ENCODE data around the gene RNU6-1.

Gene RNU6-1

GRCh38 chr15:67822537-67823313, 17.1 kb downstream of the RNU6-1 start:
- Histone ChIP-seq H3K36me3 (ENCODE audit: control insufficient read depth, insufficient read depth, low read length) (no peaks in the 10 kb centered on the region; the same call in 1 of the 2 replicates), H3K4me3 (ENCODE audit: low read length) (no peak overlapping the region; the same call in 1 of the 2 replicates), H3K4me1 (ENCODE audit: control insufficient read depth, insufficient read depth, low read length) (peaks cover 8% of the 10 kb centered on the region), H3K27me3 (ENCODE audit: control insufficient read depth, insufficient read depth, low read length) (peaks cover 92% of the 10 kb centered on the region), H3K27ac (ENCODE audit: low read length) (no peak overlapping the region), H3K9me3 (ENCODE audit: control insufficient read depth, insufficient read depth, low read length) (no peaks in the 10 kb centered on the region)
- WGBS (ENCODE audit: insufficient coverage, insufficient read length), result no CpG with 5 or more reads among the region's 46 CpGs
- DNase-seq (ENCODE audit: low read depth, low spot score), result no peak

DNA sequence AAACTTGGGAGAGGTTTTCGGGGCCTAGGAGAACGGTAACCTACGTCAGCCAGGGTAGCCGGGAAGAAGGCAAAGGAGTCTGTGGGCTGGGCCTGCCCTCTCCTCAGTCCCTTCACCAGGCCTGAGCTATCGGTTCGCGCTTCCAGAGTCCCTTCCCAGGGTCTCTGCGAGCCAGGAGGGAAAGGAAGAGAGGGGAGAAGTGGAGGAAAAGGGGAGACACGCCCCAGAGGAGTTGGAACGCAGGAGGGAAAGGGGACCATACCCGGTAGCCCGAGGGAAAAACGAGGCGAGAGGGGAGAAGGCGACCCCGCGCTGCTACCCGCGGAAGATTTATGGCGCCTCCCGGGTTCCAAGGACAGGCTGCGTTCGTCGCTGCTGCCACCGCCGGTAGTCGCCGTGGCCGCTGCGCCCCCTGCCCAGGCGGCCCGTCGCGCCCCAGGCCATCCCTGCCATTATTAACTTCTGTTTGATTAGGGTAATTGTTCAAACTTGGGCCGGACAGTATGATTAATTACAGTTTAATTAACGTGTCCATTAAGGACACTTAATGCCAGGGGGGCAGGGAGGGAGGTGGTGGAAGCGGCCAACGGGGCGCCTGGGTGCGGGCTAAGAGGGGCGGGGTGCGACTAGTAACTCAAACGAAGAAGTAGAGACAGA, 17.9 kb downstream of the RNU6-1 start:
- Histone ChIP-seq H3K9me3 (ENCODE audit: control insufficient read depth, insufficient read depth, low read length) (no peaks in the 10 kb centered on the region), H3K27me3 (ENCODE audit: control insufficient read depth, insufficient read depth, low read length) (peaks cover 85% of the 10 kb centered on the region), H3K36me3 (ENCODE audit: control insufficient read depth, insufficient read depth, low read length) (no peaks in the 10 kb centered on the region; the same call in 1 of the 2 replicates), H3K4me1 (ENCODE audit: control insufficient read depth, insufficient read depth, low read length) (peaks cover 8% of the 10 kb centered on the region), H3K27ac (ENCODE audit: low read length) (no peak overlapping the region), H3K4me3 (ENCODE audit: low read length) (no peak overlapping the region)
- no peak for DNase-seq (ENCODE audit: low read depth, low spot score)
- no CpG with 5 or more reads among the region's 43 CpGs for WGBS (ENCODE audit: insufficient coverage, insufficient read length)

- H3K4me1 ChIP-seq (ENCODE audit: control insufficient read depth, insufficient read depth, low read length), result peaks cover 5% of the 10 kb centered on the region
- no peak overlapping the region for H3K27ac ChIP-seq (ENCODE audit: low read length)
- no peak for DNase-seq (ENCODE audit: low read depth, low spot score)
- H3K36me3 ChIP-seq (ENCODE audit: control insufficient read depth, insufficient read depth, low read length), result no peaks in the 10 kb centered on the region; the same call in 1 of the 2 replicates
- no CpG with 5 or more reads among the region's 39 CpGs for WGBS (ENCODE audit: insufficient coverage, insufficient read length)
- peaks cover 78% of the 10 kb centered on the region for H3K27me3 ChIP-seq (ENCODE audit: control insufficient read depth, insufficient read depth, low read length)
- no peak overlapping the region for H3K4me3 ChIP-seq (ENCODE audit: low read length)
- no peaks in the 10 kb centered on the region for H3K9me3 ChIP-seq (ENCODE audit: control insufficient read depth, insufficient read depth, low read length)
These were observed 18.7 kb downstream of the RNU6-1 start for GRCh38 chr15:67820992-67821783.

DNA sequence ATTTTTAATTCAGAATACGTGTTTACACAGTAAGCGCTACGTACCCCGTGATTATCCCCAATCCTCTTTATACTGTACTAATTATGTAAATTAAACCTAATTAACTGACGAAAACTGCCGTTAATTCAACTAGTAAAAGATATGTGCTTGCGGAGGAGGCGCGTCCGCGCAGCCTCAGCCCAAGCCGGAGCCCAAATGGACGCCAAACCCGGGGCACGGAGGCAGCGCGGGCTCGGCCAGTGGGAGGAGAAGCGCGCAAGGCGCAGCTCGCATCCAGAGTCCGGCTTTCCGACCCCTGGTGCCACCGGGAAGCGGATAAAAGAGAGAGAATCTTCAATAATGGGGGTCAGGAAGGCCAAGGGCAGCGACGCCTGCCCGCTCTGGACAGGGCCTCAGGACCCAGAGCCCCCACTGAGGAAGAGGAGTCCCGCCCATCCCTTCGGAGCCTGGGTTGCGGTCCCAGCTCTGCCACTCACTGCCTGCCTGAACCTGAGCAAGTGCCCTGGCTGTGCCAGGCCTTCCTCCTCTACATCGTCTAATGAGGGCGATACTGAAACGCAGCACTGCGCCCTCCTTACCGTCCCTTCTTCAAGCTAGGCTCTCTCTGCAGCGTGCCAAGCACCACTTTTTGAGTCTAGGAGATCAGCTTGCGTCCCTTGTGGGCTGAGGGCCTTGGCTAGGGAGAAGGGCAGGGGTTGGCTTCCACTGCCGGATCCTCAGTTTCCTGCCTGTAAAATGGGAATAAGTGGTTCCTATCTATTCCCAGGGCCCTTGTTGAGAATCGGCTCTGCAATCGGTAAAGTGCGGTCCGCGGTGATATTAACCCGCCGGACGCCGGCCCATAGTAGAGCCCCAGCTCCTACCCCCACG, 19.5 kb downstream of the RNU6-1 start:
- no CpG with 5 or more reads among the region's 50 CpGs for WGBS (ENCODE audit: insufficient coverage, insufficient read length)
- no peaks in the 10 kb centered on the region for H3K9me3 ChIP-seq (ENCODE audit: control insufficient read depth, insufficient read depth, low read length)
- H3K36me3 ChIP-seq (ENCODE audit: control insufficient read depth, insufficient read depth, low read length), result no peaks in the 10 kb centered on the region
- peaks cover 2% of the 10 kb centered on the region; the same call in 1 of the 2 replicates for H3K4me1 ChIP-seq (ENCODE audit: control insufficient read depth, insufficient read depth, low read length)
- H3K27ac ChIP-seq (ENCODE audit: low read length), result no peak overlapping the region
- no peak for DNase-seq (ENCODE audit: low read depth, low spot score)
- H3K4me3 ChIP-seq (ENCODE audit: low read length), result no peak overlapping the region
- peaks cover 70% of the 10 kb centered on the region for H3K27me3 ChIP-seq (ENCODE audit: control insufficient read depth, insufficient read depth, low read length)

DNA sequence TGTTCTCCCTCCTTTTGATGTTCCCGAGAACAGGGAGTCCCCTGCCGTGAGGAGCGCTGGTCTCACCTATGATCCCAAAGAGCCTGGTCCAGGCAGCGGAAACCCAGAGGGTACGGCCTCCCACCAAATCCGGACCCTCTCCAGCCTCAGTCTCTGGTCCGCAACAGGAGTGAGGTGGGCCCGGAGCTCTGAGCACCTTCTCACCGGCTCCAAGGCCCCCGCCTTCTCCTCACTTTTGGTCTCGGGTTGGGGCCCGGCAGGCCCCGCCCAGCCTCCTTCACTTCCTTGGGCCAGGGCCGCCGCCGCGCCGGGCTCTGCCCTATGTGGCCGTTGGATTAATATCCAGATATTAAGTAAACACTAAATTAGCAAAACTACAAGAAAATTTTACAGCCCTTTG, 20.2 kb downstream of the RNU6-1 start:
- peaks cover 64% of the 10 kb centered on the region for H3K27me3 ChIP-seq (ENCODE audit: control insufficient read depth, insufficient read depth, low read length)
- H3K36me3 ChIP-seq (ENCODE audit: control insufficient read depth, insufficient read depth, low read length), result no peaks in the 10 kb centered on the region
- peaks cover 2% of the 10 kb centered on the region; the same call in 1 of the 2 replicates for H3K4me1 ChIP-seq (ENCODE audit: control insufficient read depth, insufficient read depth, low read length)
- no peak overlapping the region for H3K4me3 ChIP-seq (ENCODE audit: low read length)
- WGBS (ENCODE audit: insufficient coverage, insufficient read length), result no CpG with 5 or more reads among the region's 19 CpGs
- H3K9me3 ChIP-seq (ENCODE audit: control insufficient read depth, insufficient read depth, low read length), result no peaks in the 10 kb centered on the region
- H3K27ac ChIP-seq (ENCODE audit: low read length), result no peak overlapping the region
- DNase-seq (ENCODE audit: low read depth, low spot score), result no peak

- Histone ChIP-seq H3K4me3 (ENCODE audit: low read length) (no peak overlapping the region), H3K36me3 (ENCODE audit: control insufficient read depth, insufficient read depth, low read length) (no peaks in the 10 kb centered on the region), H3K27me3 (ENCODE audit: control insufficient read depth, insufficient read depth, low read length) (peaks cover 52% of the 10 kb centered on the region), H3K9me3 (ENCODE audit: control insufficient read depth, insufficient read depth, low read length) (no peaks in the 10 kb centered on the region), H3K27ac (ENCODE audit: low read length) (no peak overlapping the region), H3K4me1 (ENCODE audit: control insufficient read depth, insufficient read depth, low read length) (no peaks in the 10 kb centered on the region; the same call in 1 of the 2 replicates)
- no CpG with 5 or more reads among the region's 3 CpGs for WGBS (ENCODE audit: insufficient coverage, insufficient read length)
- DNase-seq (ENCODE audit: low read depth, low spot score), result no peak
These were observed 21.4 kb downstream of the RNU6-1 start for GRCh38 chr15:67818464-67818863.

- Histone ChIP-seq H3K27ac (ENCODE audit: low read length) (no peak overlapping the region), H3K4me3 (ENCODE audit: low read length) (no peak overlapping the region), H3K4me1 (ENCODE audit: control insufficient read depth, insufficient read depth, low read length) (peaks cover 2% of the 10 kb centered on the region), H3K9me3 (ENCODE audit: control insufficient read depth, insufficient read depth, low read length) (no peaks in the 10 kb centered on the region), H3K36me3 (ENCODE audit: control insufficient read depth, insufficient read depth, low read length) (no peaks in the 10 kb centered on the region), H3K27me3 (ENCODE audit: control insufficient read depth, insufficient read depth, low read length) (peaks cover 36% of the 10 kb centered on the region)
- no peak for DNase-seq (ENCODE audit: low read depth, low spot score)
- WGBS (ENCODE audit: insufficient coverage, insufficient read length), result no CpG with 5 or more reads among the region's 3 CpGs
These were observed 23.2 kb downstream of the RNU6-1 start for GRCh38 chr15:67816668-67817067.

DNA sequence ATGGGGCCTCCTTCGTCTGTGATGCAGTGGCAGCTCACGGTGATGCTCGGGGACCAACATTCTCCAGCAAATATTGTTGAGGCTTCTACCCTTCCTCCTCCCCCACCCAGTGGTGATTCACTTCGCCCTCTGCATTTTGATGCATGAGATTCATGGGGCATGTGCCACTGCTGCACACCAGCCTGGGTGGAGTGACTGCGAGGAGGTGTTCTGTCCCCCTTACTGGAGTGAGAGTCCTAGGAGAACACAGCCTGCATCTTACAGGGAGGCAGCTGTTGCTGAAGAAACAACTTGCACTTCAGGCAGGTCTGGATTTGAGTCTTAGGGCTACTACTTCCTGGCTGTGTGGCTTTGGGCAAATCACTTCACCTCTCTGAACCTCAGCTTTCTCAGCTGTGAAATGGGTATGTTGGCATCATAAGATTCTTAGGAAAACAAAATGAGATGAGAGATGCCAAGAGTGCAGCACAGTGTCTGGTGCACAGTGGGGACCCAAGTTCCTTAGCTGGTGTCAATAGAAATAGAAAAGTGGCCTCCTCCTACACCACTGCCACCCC, 24.7 kb downstream of the RNU6-1 start:
- no peaks in the 10 kb centered on the region for H3K9me3 ChIP-seq (ENCODE audit: control insufficient read depth, insufficient read depth, low read length)
- no peaks in the 10 kb centered on the region for H3K36me3 ChIP-seq (ENCODE audit: control insufficient read depth, insufficient read depth, low read length)
- WGBS (ENCODE audit: insufficient coverage, insufficient read length), result no CpG with 5 or more reads among the region's 5 CpGs
- peaks cover 20% of the 10 kb centered on the region for H3K27me3 ChIP-seq (ENCODE audit: control insufficient read depth, insufficient read depth, low read length)
- H3K4me3 ChIP-seq (ENCODE audit: low read length), result no peak overlapping the region
- H3K27ac ChIP-seq (ENCODE audit: low read length), result no peak overlapping the region
- peaks cover 2% of the 10 kb centered on the region; the same call in 1 of the 2 replicates for H3K4me1 ChIP-seq (ENCODE audit: control insufficient read depth, insufficient read depth, low read length)
- DNase-seq (ENCODE audit: low read depth, low spot score), result no peak

- Histone ChIP-seq H3K27ac (ENCODE audit: low read length) (no peak overlapping the region), H3K4me3 (ENCODE audit: low read length) (no peak overlapping the region), H3K4me1 (ENCODE audit: control insufficient read depth, insufficient read depth, low read length) (peaks cover 2% of the 10 kb centered on the region; the same call in 1 of the 2 replicates), H3K9me3 (ENCODE audit: control insufficient read depth, insufficient read depth, low read length) (no peaks in the 10 kb centered on the region), H3K36me3 (ENCODE audit: control insufficient read depth, insufficient read depth, low read length) (no peaks in the 10 kb centered on the region), H3K27me3 (ENCODE audit: control insufficient read depth, insufficient read depth, low read length) (peaks cover 3% of the 10 kb centered on the region; the same call in 1 of the 2 replicates)
- WGBS (ENCODE audit: insufficient coverage, insufficient read length), result no CpG with 5 or more reads among the region's 3 CpGs
- no peak for DNase-seq (ENCODE audit: low read depth, low spot score)
These were observed 26.7 kb downstream of the RNU6-1 start for GRCh38 chr15:67813104-67813634.

Measured in iPS DF 6.9 (cell line).